ENCODE data around the gene NEK11.
"Not testable (repeated sequence)": the region's sequence is repeated elsewhere in the genome, so short reads cannot be mapped to it uniquely, and the experiment has no call there.

NEK11 gene

GRCh38 chr3:131306242-131306641 lies 279.6 kb downstream of the NEK11 start:
- DNase-seq: no peak

GRCh38 chr3:131314318-131314717 lies 287.6 kb downstream of the NEK11 start:
- DNase-seq: no peak

GRCh38 chr3:131315162-131315561 lies 288.5 kb downstream of the NEK11 start:
- DNase-seq: no peak

- no peak for DNase-seq
These were observed 291.0 kb downstream of the NEK11 start for GRCh38 chr3:131317667-131318066.

- DNase-seq: no peak
These were observed 296.3 kb downstream of the NEK11 start for GRCh38 chr3:131323014-131323413.

GRCh38 chr3:131323792-131324191 lies 297.1 kb downstream of the NEK11 start:
- DNase-seq: no peak

- DNase-seq: no peak
These were observed 298.2 kb downstream of the NEK11 start for GRCh38 chr3:131324923-131325322.

GRCh38 chr3:131326307-131326706 lies 299.6 kb downstream of the NEK11 start:
- no peak for DNase-seq

GRCh38 chr3:131328721-131329120 lies 302.0 kb downstream of the NEK11 start:
- no peak for DNase-seq

- no peak for DNase-seq
These were observed 303.1 kb downstream of the NEK11 start for GRCh38 chr3:131329774-131330173.

GRCh38 chr3:131331456-131332085 lies 304.9 kb downstream of the NEK11 start:
- DNase-seq: not testable (repeated sequence)

- no peak for DNase-seq
These were observed 312.4 kb downstream of the NEK11 start for GRCh38 chr3:131338948-131339640.

GRCh38 chr3:131341761-131342160 lies 315.1 kb downstream of the NEK11 start:
- DNase-seq: no peak

GRCh38 chr3:131348911-131349310 lies 322.2 kb downstream of the NEK11 start:
- no peak for DNase-seq

- DNase-seq: no peak
These were observed 322.8 kb downstream of the NEK11 start for GRCh38 chr3:131349454-131349853.

GRCh38 chr3:131349946-131350347 lies 323.3 kb downstream of the NEK11 start:
- DNase-seq: no peak

GRCh38 chr3:131350506-131350905 lies 323.8 kb downstream of the NEK11 start:
- DNase-seq: no peak

- no peak for DNase-seq
These were observed 326.6 kb downstream of the NEK11 start for GRCh38 chr3:131353016-131353877.

- no peak for DNase-seq
These were observed 327.3 kb downstream of the NEK11 start for GRCh38 chr3:131353986-131354385.

- DNase-seq: no peak
These were observed 329.4 kb downstream of the NEK11 start for GRCh38 chr3:131356006-131356595.

- no peak for DNase-seq
These were observed 330.6 kb downstream of the NEK11 start for GRCh38 chr3:131357275-131357674.

GRCh38 chr3:131360191-131360755 lies 333.6 kb downstream of the NEK11 start:
- no peak for DNase-seq

- not testable (repeated sequence) for DNase-seq
These were observed 334.4 kb downstream of the NEK11 start for GRCh38 chr3:131361066-131361463.
